ENCODE results near the gene CADPS. TPM values are rescaled to one million over a fixed set of nuclear protein-coding genes. Genes with fewer than 3 reads are reported as not detected.

CADPS gene
- polyA plus RNA-seq, 1 donor from 2014 or later = 118 TPM

DNA sequence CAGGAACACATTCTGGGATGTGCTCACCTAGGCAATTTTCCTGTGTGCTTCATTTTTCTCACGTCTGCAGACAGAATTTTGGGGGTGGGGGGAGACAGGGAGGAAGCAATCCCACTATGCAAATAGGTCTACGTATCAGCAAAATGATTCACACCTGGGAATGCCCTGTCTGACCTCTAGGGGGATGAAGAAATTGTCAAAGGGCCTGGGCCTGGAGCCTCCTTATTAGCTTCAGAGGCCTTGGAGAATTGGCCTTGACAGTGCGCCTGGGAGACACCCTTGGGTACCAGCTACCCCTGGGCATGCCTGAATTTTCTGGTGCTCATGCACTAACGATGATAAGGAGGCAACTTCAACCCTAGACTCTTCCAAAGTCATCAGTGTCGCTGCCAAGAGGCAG, 207.5 kb downstream of the CADPS start:
- Histone ChIP-seq H3K27ac (ENCODE audit: low read length) (no peak overlapping the region), H3K79me2 (replicated peaks; ENCODE audit: insufficient read depth, low read length) (no peaks in the 10 kb centered on the region), H3K9me3 (ENCODE audit: low read length) (no peaks in the 10 kb centered on the region), H4K20me1 (ENCODE audit: insufficient read depth) (no peaks in the 10 kb centered on the region), H3K4me2 (ENCODE audit: low read length) (no peak overlapping the region), H3K27me3 (ENCODE audit: insufficient read depth, low read depth, low read length) (no peaks in the 10 kb centered on the region), H3K36me3 (ENCODE audit: insufficient read depth, low read length) (no peaks in the 10 kb centered on the region), H3F3A (ENCODE audit: insufficient read depth, low read length, poor library complexity, severe bottlenecking) (no peaks in the 10 kb centered on the region), H3K4me3 (ENCODE audit: low read length) (no peak overlapping the region), H2AFZ (ENCODE audit: low read depth, low read length) (no peak overlapping the region), H3K9ac (ENCODE audit: low read length) (no peak overlapping the region), H3K9me2 (ENCODE audit: insufficient read depth, low read length) (no peaks in the 10 kb centered on the region)
- TF ChIP-seq, protein P1, sequence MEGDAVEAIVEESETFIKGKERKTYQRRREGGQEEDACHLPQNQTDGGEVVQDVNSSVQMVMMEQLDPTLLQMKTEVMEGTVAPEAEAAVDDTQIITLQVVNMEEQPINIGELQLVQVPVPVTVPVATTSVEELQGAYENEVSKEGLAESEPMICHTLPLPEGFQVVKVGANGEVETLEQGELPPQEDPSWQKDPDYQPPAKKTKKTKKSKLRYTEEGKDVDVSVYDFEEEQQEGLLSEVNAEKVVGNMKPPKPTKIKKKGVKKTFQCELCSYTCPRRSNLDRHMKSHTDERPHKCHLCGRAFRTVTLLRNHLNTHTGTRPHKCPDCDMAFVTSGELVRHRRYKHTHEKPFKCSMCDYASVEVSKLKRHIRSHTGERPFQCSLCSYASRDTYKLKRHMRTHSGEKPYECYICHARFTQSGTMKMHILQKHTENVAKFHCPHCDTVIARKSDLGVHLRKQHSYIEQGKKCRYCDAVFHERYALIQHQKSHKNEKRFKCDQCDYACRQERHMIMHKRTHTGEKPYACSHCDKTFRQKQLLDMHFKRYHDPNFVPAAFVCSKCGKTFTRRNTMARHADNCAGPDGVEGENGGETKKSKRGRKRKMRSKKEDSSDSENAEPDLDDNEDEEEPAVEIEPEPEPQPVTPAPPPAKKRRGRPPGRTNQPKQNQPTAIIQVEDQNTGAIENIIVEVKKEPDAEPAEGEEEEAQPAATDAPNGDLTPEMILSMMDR (IDR thresholded peaks at IDR 0.05; ENCODE audit: poor library complexity, severe bottlenecking) = no peak
- TF ChIP-seq SMC3 (conservative IDR thresholded peaks at IDR 0.05; ENCODE audit: poor library complexity) = no peak

DNA sequence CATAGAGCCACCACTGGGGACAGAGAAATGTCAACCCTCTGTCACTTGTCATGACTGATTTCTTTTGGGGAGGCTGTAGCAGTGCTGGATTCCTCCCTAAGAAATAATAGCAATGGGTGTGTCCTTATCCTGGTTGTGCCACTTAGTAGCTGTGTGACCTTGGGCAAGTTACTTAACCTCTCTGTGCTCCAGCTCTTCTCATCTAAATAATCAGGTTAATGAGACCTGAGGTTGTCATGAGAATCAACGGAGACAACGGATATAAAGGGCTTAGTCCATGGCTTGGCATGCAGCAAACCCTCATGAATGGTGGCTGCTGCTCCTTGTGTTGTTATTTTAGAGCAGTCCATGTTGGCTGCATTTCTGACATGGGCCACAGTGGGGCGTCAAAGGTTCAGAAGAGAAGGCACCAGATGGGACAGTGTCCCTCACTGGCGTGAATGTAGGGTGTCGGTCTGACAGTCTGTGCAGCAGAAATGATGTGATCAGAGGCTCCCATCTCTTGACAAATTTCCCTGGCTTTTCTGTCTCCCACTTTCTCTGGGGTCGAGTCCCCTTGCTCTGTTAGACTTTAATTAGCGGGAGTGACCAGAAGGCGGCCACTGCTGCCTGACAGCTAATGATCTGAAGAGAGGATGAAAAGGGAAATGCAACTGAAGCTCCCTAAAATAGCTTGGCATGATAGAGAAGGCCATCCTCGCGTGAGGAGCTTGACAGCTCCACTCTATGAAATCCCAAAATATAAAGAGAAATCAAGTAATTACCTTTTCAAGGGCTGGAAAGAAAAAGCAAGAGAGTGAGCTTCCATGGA, 209.4 kb downstream of the CADPS start:
- no peaks in the 10 kb centered on the region for H3K79me2 ChIP-seq (replicated peaks; ENCODE audit: insufficient read depth, low read length)
- H3K27me3 ChIP-seq (ENCODE audit: insufficient read depth, low read depth, low read length) = no peaks in the 10 kb centered on the region
- no peaks in the 10 kb centered on the region for H4K20me1 ChIP-seq (ENCODE audit: insufficient read depth)

More for the DNA sequence above, 209.4 kb downstream of the CADPS start:
- H3K9me2 ChIP-seq (ENCODE audit: insufficient read depth, low read length) = no peaks in the 10 kb centered on the region
- TF ChIP-seq TAF1 (IDR thresholded peaks at IDR 0.05; ENCODE audit: low read depth) (no peak), POLR2AphosphoS5 (IDR thresholded peaks at IDR 0.05) (no peak), SMC3 (conservative IDR thresholded peaks at IDR 0.05; ENCODE audit: poor library complexity) (peak; percentile 99), RAD21 (conservative IDR thresholded peaks at IDR 0.05) (peak; percentile 98), EP300 (conservative IDR thresholded peaks at IDR 0.05; ENCODE audit: poor library complexity, severe bottlenecking) (no peak), MXI1 (conservative IDR thresholded peaks at IDR 0.05; ENCODE audit: poor library complexity, severe bottlenecking) (no peak), EZH2 (IDR thresholded peaks at IDR 0.05; ENCODE audit: borderline replicate concordance, insufficient read depth, low read length, poor library complexity, severe bottlenecking) (no peak)
- TF ChIP-seq, protein P2, sequence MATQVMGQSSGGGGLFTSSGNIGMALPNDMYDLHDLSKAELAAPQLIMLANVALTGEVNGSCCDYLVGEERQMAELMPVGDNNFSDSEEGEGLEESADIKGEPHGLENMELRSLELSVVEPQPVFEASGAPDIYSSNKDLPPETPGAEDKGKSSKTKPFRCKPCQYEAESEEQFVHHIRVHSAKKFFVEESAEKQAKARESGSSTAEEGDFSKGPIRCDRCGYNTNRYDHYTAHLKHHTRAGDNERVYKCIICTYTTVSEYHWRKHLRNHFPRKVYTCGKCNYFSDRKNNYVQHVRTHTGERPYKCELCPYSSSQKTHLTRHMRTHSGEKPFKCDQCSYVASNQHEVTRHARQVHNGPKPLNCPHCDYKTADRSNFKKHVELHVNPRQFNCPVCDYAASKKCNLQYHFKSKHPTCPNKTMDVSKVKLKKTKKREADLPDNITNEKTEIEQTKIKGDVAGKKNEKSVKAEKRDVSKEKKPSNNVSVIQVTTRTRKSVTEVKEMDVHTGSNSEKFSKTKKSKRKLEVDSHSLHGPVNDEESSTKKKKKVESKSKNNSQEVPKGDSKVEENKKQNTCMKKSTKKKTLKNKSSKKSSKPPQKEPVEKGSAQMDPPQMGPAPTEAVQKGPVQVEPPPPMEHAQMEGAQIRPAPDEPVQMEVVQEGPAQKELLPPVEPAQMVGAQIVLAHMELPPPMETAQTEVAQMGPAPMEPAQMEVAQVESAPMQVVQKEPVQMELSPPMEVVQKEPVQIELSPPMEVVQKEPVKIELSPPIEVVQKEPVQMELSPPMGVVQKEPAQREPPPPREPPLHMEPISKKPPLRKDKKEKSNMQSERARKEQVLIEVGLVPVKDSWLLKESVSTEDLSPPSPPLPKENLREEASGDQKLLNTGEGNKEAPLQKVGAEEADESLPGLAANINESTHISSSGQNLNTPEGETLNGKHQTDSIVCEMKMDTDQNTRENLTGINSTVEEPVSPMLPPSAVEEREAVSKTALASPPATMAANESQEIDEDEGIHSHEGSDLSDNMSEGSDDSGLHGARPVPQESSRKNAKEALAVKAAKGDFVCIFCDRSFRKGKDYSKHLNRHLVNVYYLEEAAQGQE (IDR thresholded peaks at IDR 0.05; ENCODE audit: borderline replicate concordance) = no peak
- TF ChIP-seq, protein P1 (IDR thresholded peaks at IDR 0.05; ENCODE audit: poor library complexity, severe bottlenecking) = peak; percentile 97
- H3K4me2 ChIP-seq (ENCODE audit: low read length) = no peak overlapping the region
- peak overlapping the region; percentile 36 for H3K4me3 ChIP-seq (ENCODE audit: low read length)
- no peaks in the 10 kb centered on the region for H3F3A ChIP-seq (ENCODE audit: insufficient read depth, low read length, poor library complexity, severe bottlenecking)
- no peak overlapping the region for H2AFZ ChIP-seq (ENCODE audit: low read depth, low read length)
- no peak overlapping the region for H3K27ac ChIP-seq (ENCODE audit: low read length)
- H3K9ac ChIP-seq (ENCODE audit: low read length) = no peak overlapping the region
- H3K36me3 ChIP-seq (ENCODE audit: insufficient read depth, low read length) = no peaks in the 10 kb centered on the region
- no peaks in the 10 kb centered on the region for H3K9me3 ChIP-seq (ENCODE audit: low read length)

Measured in neural cell (in vitro differentiated cells).